MV-4-11 (cell line): ENCODE data around the gene RILPL2.
"Not testable (repeated sequence)": the region's sequence is repeated elsewhere in the genome, so short reads cannot be mapped to it uniquely, and the experiment has no call there.

Experiments
- DNase-seq: peaks from one replicate; lab custom pipeline; 2025; lab: John Stamatoyannopoulos, UW

The RILPL2 gene

GRCh38 chr12:123382684-123383083 lies 53.8 kb downstream of the RILPL2 start:
- DNase-seq: no peak

GRCh38 chr12:123379391-123379790 lies 57.1 kb downstream of the RILPL2 start:
- no peak for DNase-seq

- DNase-seq: not testable (repeated sequence)
Measured at GRCh38 chr12:123372415-123372814, 64.1 kb downstream of the RILPL2 start.

GRCh38 chr12:123371667-123372368 lies 64.7 kb downstream of the RILPL2 start:
- not testable (repeated sequence) for DNase-seq

- DNase-seq: no peak
Measured at GRCh38 chr12:123369229-123369628, 67.3 kb downstream of the RILPL2 start.

GRCh38 chr12:123368431-123368830 lies 68.1 kb downstream of the RILPL2 start:
- DNase-seq: not testable (repeated sequence)

- no peak for DNase-seq
Measured at GRCh38 chr12:123367511-123367910, 69.0 kb downstream of the RILPL2 start.
